Stimulated activated naive CD8-positive, alpha-beta T cell treated with anti-CD3 and anti-CD28 coated beads, Interleukin-15, Interleukin-2, amounts not matched to agents 100 U/mL and 50 U/mL, for 24 hours (primary cell): ENCODE measurements around the gene TNS3.
A peak's percentile ranks its signal among the peaks of the same experiment; 100 is the strongest.

ENCODE experiments used
- ATAC-seq: fragments of 150-1000 bp; cut with Tn5 transposase; one replicate; pipeline ENCODE4 v1.10.0; 2021
- DNase-seq: peaks from one replicate; pipeline ENCODE4 v3.0.0; 2021

TNS3 gene

GRCh38 chr7:47255441-47255840, 326.5 kb downstream of the TNS3 start:
- ATAC-seq (no peak), DNase-seq (no peak)

GRCh38 chr7:47255007-47255406, 326.9 kb downstream of the TNS3 start:
- ATAC-seq: no peak
- no peak for DNase-seq

GRCh38 chr7:47254081-47254977, 327.6 kb downstream of the TNS3 start:
- DNase-seq: peak; percentile 75
- peak; percentile 70 for ATAC-seq

GRCh38 chr7:47253650-47254080, 328.2 kb downstream of the TNS3 start:
- ATAC-seq (peak; percentile 45), DNase-seq (no peak)

- no peak for ATAC-seq
- DNase-seq: no peak
Measured at GRCh38 chr7:47252675-47253074, 329.2 kb downstream of the TNS3 start.

- ATAC-seq: no peak
- DNase-seq: no peak
Measured at GRCh38 chr7:47249361-47249760, 332.6 kb downstream of the TNS3 start.

- no peak for DNase-seq
- ATAC-seq: no peak
Measured at GRCh38 chr7:47248797-47249196, 333.1 kb downstream of the TNS3 start.

GRCh38 chr7:47247132-47247531, 334.8 kb downstream of the TNS3 start:
- ATAC-seq: no peak

GRCh38 chr7:47244692-47245091, 337.2 kb downstream of the TNS3 start:
- DNase-seq (no peak), ATAC-seq (no peak)

More at GRCh38 chr7:47247132-47247531, 334.8 kb downstream of the TNS3 start:
- no peak for DNase-seq

GRCh38 chr7:47241112-47242065, 340.5 kb downstream of the TNS3 start:
- DNase-seq: no peak

GRCh38 chr7:47239931-47240421, 341.9 kb downstream of the TNS3 start:
- no peak for DNase-seq
- no peak for ATAC-seq

More at GRCh38 chr7:47241112-47242065, 340.5 kb downstream of the TNS3 start:
- ATAC-seq: no peak

GRCh38 chr7:47239034-47239433, 342.9 kb downstream of the TNS3 start:
- no peak for ATAC-seq
- no peak for DNase-seq

- ATAC-seq (no peak), DNase-seq (no peak)
Measured at GRCh38 chr7:47236480-47237129, 345.3 kb downstream of the TNS3 start.

- DNase-seq (no peak), ATAC-seq (no peak)
Measured at GRCh38 chr7:47233996-47234395, 347.9 kb downstream of the TNS3 start.

- DNase-seq (no peak), ATAC-seq (no peak)
Measured at GRCh38 chr7:47232751-47233412, 349.0 kb downstream of the TNS3 start.

GRCh38 chr7:47231627-47232026, 350.3 kb downstream of the TNS3 start:
- no peak for ATAC-seq
- no peak for DNase-seq

GRCh38 chr7:47231032-47231431, 350.9 kb downstream of the TNS3 start:
- DNase-seq: no peak
- ATAC-seq: no peak

- no peak for ATAC-seq
- no peak for DNase-seq
Measured at GRCh38 chr7:47228386-47229014, 353.4 kb downstream of the TNS3 start.

- no peak for DNase-seq
- ATAC-seq: no peak
Measured at GRCh38 chr7:47227762-47228177, 354.1 kb downstream of the TNS3 start.

GRCh38 chr7:47226696-47227095, 355.2 kb downstream of the TNS3 start:
- DNase-seq (no peak), ATAC-seq (no peak)
